A549 (cell line): ENCODE results near the gene TNFRSF13B. TPM values are rescaled to one million over a fixed set of nuclear protein-coding genes. Genes with fewer than 3 reads are reported as not detected.

Experiments used
- ATAC-seq, 2 experiments: fragments of 200-7000 bp in 1 of 2; fragments of >200 bp in 1 of 2; cut with Nextera tagmentation in 1 of 2; cut with Tn5 transposase in 1 of 2; 3 replicates each; pipeline versions ENCODE4 v1.8.0 to v1.9.1; 2018 to 2020; ENCODE audit warnings: mild to moderate bottlenecking in 1 of 2, moderate library complexity in 1 of 2
- CTCF ChIA-PET: fragments of 300-600 bp; sonication (Branson Sonifier 250); formaldehyde crosslinking; extraction: SDS; loops from one replicate; lab custom pipeline; 2021; ENCODE audit warnings: antibody characterized with exemption, inconsistent platforms; lab: Yijun Ruan, JAX
- POLR2A ChIA-PET: fragments of 350-600 bp; formaldehyde crosslinking; extraction: SDS; loops from one replicate; lab custom pipeline; 2021; ENCODE audit warnings: antibody characterized with exemption, inconsistent platforms; lab: Yijun Ruan, JAX
- DNase-seq, 2 experiments: peaks; one replicate each; pipeline versions ENCODE4 v3.0.0 to v3.0.0-alpha.2; 2011 to 2016; ENCODE audit warnings: low read depth in 1 of 2, low spot score in 1 of 2
- FAIRE-seq: peaks from 2 replicates; lab custom pipeline; 2011; peaks lifted over from hg19 to GRCh38; lab: Jason Lieb, UNC
- H3K27ac ChIP-seq, 2 experiments: fragments of >200 bp; sonication (Bioruptor Twin); formaldehyde crosslinking; 3 replicates each; pipeline ENCODE4 v1.5.1; 2016 to 2017
- H3K4me1 ChIP-seq: fragments of >200 bp; sonication (Bioruptor Twin); formaldehyde crosslinking; 3 replicates; pipeline ENCODE4 v1.6.1; 2016
- H3K4me2 ChIP-seq: fragments of >200 bp; sonication (Bioruptor Twin); formaldehyde crosslinking; 3 replicates; pipeline ENCODE4 v1.6.1; 2016
- H3K4me3 ChIP-seq: fragments of >200 bp; sonication (Bioruptor Twin); formaldehyde crosslinking; 3 replicates; pipeline ENCODE4 v1.5.1; 2016
- H3K9me3 ChIP-seq: fragments of >200 bp; sonication (Bioruptor Twin); formaldehyde crosslinking; 3 replicates; pipeline ENCODE4 v1.6.1; 2016
- BHLHE40 ChIP-seq: IDR thresholded peaks from 2 replicates; pipeline ENCODE4 v1.6.1; 2012; ENCODE audit warnings: low read depth, low read length, inconsistent platforms
- CBX2 ChIP-seq: fragments of 200-600 bp; sonication (generic); IDR thresholded peaks from 2 replicates; pipeline ENCODE4 v1.6.1; 2016; ENCODE audit warnings: low read depth, mild to moderate bottlenecking, borderline replicate concordance
- CBX8 ChIP-seq: fragments of 200-600 bp; sonication (generic); IDR thresholded peaks from 2 replicates; pipeline ENCODE4 v1.6.1; 2016
- CEBPB ChIP-seq, 2 experiments: fragments of >200 bp in 1 of 2; sonication (Bioruptor Twin) in 1 of 2; formaldehyde crosslinking in 1 of 2; IDR thresholded peaks; 2 replicates each; pipeline ENCODE4 v1.6.1; 2012 to 2016
- CHD2 ChIP-seq: fragments of 150-350 bp; IDR thresholded peaks from 2 replicates; pipeline ENCODE4 v1.6.1; 2014; ENCODE audit warnings: low read length; ENCODE audit not compliant: partially characterized antibody
- E2F6 ChIP-seq: IDR thresholded peaks from 2 replicates; pipeline ENCODE4 v1.6.1; 2012; ENCODE audit warnings: low read depth, borderline replicate concordance
- EHMT2 ChIP-seq: fragments of 200-600 bp; sonication (generic); IDR thresholded peaks from 2 replicates; pipeline ENCODE4 v1.6.1; 2016; ENCODE audit warnings: antibody characterized with exemption, low read depth, mild to moderate bottlenecking, moderate library complexity
- ESRRA ChIP-seq: fragments of 150-350 bp; IDR thresholded peaks from 2 replicates; pipeline ENCODE4 v1.6.1; 2014; ENCODE audit warnings: mild to moderate bottlenecking, low read length, borderline replicate concordance
- FOSL2 ChIP-seq, 2 experiments: fragments of 450-650 bp in 1 of 2; fragments of >200 bp in 1 of 2; sonication (Bioruptor Twin) in 1 of 2; formaldehyde crosslinking; IDR thresholded peaks; 2 replicates each; pipeline versions ENCODE4 v1.5.0 to v1.6.1; 2016 to 2020; ENCODE audit warnings: mild to moderate bottlenecking in 1 of 2, moderate library complexity in 1 of 2
- FOXS1 ChIP-seq: fragments of 250-450 bp; sonication (Bioruptor Pico); IDR thresholded peaks from 2 replicates; pipeline ENCODE4 v1.5.0; 2020; ENCODE audit warnings: mild to moderate bottlenecking, moderate library complexity
- HES2 ChIP-seq: fragments of >200 bp; sonication (Bioruptor Twin); formaldehyde crosslinking; IDR thresholded peaks from 2 replicates; pipeline ENCODE4 v1.6.1; 2016
- HOXA7 ChIP-seq: fragments of 250-450 bp; sonication (Bioruptor Pico); IDR thresholded peaks from 2 replicates; pipeline ENCODE4 v1.5.0; 2020; ENCODE audit warnings: mild to moderate bottlenecking, moderate library complexity
- HOXB13 ChIP-seq: fragments of 250-450 bp; sonication (Bioruptor Pico); IDR thresholded peaks from 2 replicates; pipeline ENCODE4 v1.5.0; 2020; ENCODE audit warnings: low read depth, mild to moderate bottlenecking, moderate library complexity
- HOXB5 ChIP-seq: fragments of 250-450 bp; sonication (Bioruptor Pico); IDR thresholded peaks from 2 replicates; pipeline ENCODE4 v1.5.0; 2020; ENCODE audit warnings: mild to moderate bottlenecking, moderate library complexity
- JUN ChIP-seq, 2 experiments: fragments of >200 bp; sonication (Bioruptor Twin); formaldehyde crosslinking; IDR thresholded peaks; 2 replicates in 1 of 2; 3 replicates in 1 of 2; pipeline ENCODE4 v1.6.1; 2016 to 2017
- JUNB ChIP-seq: fragments of >200 bp; sonication (Bioruptor Twin); formaldehyde crosslinking; IDR thresholded peaks from 2 replicates; pipeline ENCODE4 v1.6.1; 2016
- MAZ ChIP-seq: fragments of 150-350 bp; IDR thresholded peaks from 2 replicates; pipeline ENCODE4 v1.6.1; 2014; ENCODE audit warnings: antibody characterized with exemption, low read depth, low read length, borderline replicate concordance
- NR3C1 ChIP-seq: fragments of >200 bp; sonication (Bioruptor Twin); formaldehyde crosslinking; IDR thresholded peaks from 3 replicates; pipeline ENCODE4 v1.6.1; 2017
- PBX3 ChIP-seq: IDR thresholded peaks from 2 replicates; pipeline ENCODE4 v1.6.1; 2012
- POLR2A ChIP-seq: IDR thresholded peaks from 2 replicates; pipeline ENCODE4 v1.6.1; 2012; ENCODE audit warnings: mild to moderate bottlenecking, low read length
- POLR2AphosphoS2 ChIP-seq: conservative IDR thresholded peaks from 2 replicates; pipeline ENCODE4 v1.6.1; 2012; ENCODE audit warnings: low read length, improper control_type of control experiment, inconsistent platforms
- RAD21 ChIP-seq, 2 experiments: fragments of >200 bp in 1 of 2; sonication (Bioruptor Twin) in 1 of 2; formaldehyde crosslinking in 1 of 2; IDR thresholded peaks in 1 of 2; conservative IDR thresholded peaks in 1 of 2; 2 replicates in 1 of 2; 3 replicates in 1 of 2; pipeline ENCODE4 v1.6.1; 2012 to 2018; ENCODE audit warnings: inconsistent platforms in 1 of 2
- RARB ChIP-seq: fragments of 250-450 bp; sonication (Bioruptor Pico); IDR thresholded peaks from 2 replicates; pipeline ENCODE4 v1.8.0; 2021; ENCODE audit warnings: mild to moderate bottlenecking, moderate library complexity
- RCOR1 ChIP-seq: fragments of 150-350 bp; IDR thresholded peaks from 2 replicates; pipeline ENCODE4 v1.6.1; 2014; ENCODE audit warnings: antibody characterized with exemption, low read length, low read depth
- SREBF2 ChIP-seq: fragments of 450-650 bp; IDR thresholded peaks from 2 replicates; pipeline ENCODE4 v1.6.1; 2014; ENCODE audit warnings: mild to moderate bottlenecking, moderate library complexity
- TFCP2L1 ChIP-seq: fragments of 250-450 bp; sonication (Bioruptor Pico); IDR thresholded peaks from 2 replicates; pipeline ENCODE4 v1.5.0; 2021; ENCODE audit warnings: mild to moderate bottlenecking
- ZC3H11A ChIP-seq: fragments of 450-650 bp; IDR thresholded peaks from 2 replicates; pipeline ENCODE4 v1.6.1; 2014; ENCODE audit warnings: antibody characterized with exemption, mild to moderate bottlenecking
- ZNF302 ChIP-seq: fragments of 250-450 bp; sonication (Bioruptor Pico); IDR thresholded peaks from 2 replicates; pipeline ENCODE4 v1.9.0; 2021; ENCODE audit warnings: inconsistent platforms, mild to moderate bottlenecking, moderate library complexity
- ZSCAN20 ChIP-seq: fragments of 250-450 bp; sonication (Bioruptor Pico); IDR thresholded peaks from 2 replicates; pipeline ENCODE4 v1.8.0; 2022; ENCODE audit warnings: mild to moderate bottlenecking, moderate library complexity
- WGBS: methylation state at CpG from one replicate; pipeline ENCODE4 v1.1.6; 2017; ENCODE audit errors: missing lambda C conversion rate; 5-methylcytosine and 5-hydroxymethylcytosine counted together
- polyA plus RNA-seq, 4 experiments: library from polyadenylated mRNA; depleted of rRNA in 3 of 4; stranded (reverse); fragments of >200 nt; fragmentation: RNase III in 1 of 4; extraction: RNeasy Plus Mini Kit Qiagen cat#74134 plus additional on column Dnase treatment in 1 of 4; gene quantifications; 2 replicates in 3 of 4; 3 replicates in 1 of 4; pipeline ENCODE4 v1.2.3, GENCODE V29; 2011 to 2017

Gene TNFRSF13B
- polyA plus RNA-seq, 2 of the 4 experiments (the other 2 are of a cell fraction) = not detected

GRCh38 chr17:16910341-16910740 lies 61.6 kb downstream of the TNFRSF13B start:
- no peak for ATAC-seq
- 76% methylated on average over 8 of the region's 8 CpGs for WGBS
- TF ChIP-seq POLR2A = no peak
- TF ChIP-seq HOXB13 (CRISPR knock-in tag) = no peak
- Histone ChIP-seq H3K4me1 (no peaks in the 10 kb centered on the region), H3K4me2 (no peak overlapping the region), H3K9me3 (no peaks in the 10 kb centered on the region), H3K27ac (no peak overlapping the region), H3K4me3 (no peak overlapping the region)
- FAIRE-seq = no peak
- ChIA-PET CTCF (no interaction called here), POLR2A (no interaction called here)
- DNase-seq = no peak

GRCh38 chr17:16909472-16910246 lies 62.3 kb downstream of the TNFRSF13B start:
- ChIA-PET CTCF (interaction anchor here (1.5 kb wide), 1 partner anchor 82 kb away, joined by 4 read pairs; no protein-coding TSS in a partner anchor), POLR2A (no interaction called here)
- H3K27ac ChIP-seq = no peak overlapping the region
- no peak for FAIRE-seq
- H3K9me3 ChIP-seq = no peaks in the 10 kb centered on the region
- 66% methylated on average over 12 of the region's 13 CpGs for WGBS
- H3K4me3 ChIP-seq = no peak overlapping the region
- TF ChIP-seq RARB (CRISPR knock-in tag) = no peak
- TF ChIP-seq SREBF2 = no peak
- TF ChIP-seq RAD21 (conservative IDR thresholded peaks at IDR 0.05 in 1 of 2, IDR thresholded peaks at IDR 0.05 in 1 of 2) = no peak
- TF ChIP-seq CHD2 = no peak
- TF ChIP-seq ZC3H11A = no peak
- TF ChIP-seq MAZ = no peak
- TF ChIP-seq JUNB = no peak
- no peak for TF ChIP-seq CBX2
- TF ChIP-seq PBX3 = no peak
- no peak for TF ChIP-seq HOXA7 (CRISPR knock-in tag)
- TF ChIP-seq E2F6 = no peak
- TF ChIP-seq POLR2AphosphoS2 = no peak
- TF ChIP-seq HES2 = no peak
- no peak for TF ChIP-seq TFCP2L1
- no peak for TF ChIP-seq FOXS1
- no peak for TF ChIP-seq BHLHE40
- no peak for TF ChIP-seq NR3C1
- TF ChIP-seq, all 56 proteins: peak for 0
- Histone ChIP-seq H3K4me1 (no peaks in the 10 kb centered on the region), H3K4me2 (no peak overlapping the region)
- DNase-seq (no peak), ATAC-seq (peak in 1 of 2 experiments; percentile 33; a peak in 2 of 6 replicates)

- DNase-seq = no peak
- no peak overlapping the region for H3K27ac ChIP-seq
Observed at GRCh38 chr17:16908273-16908672, 63.6 kb downstream of the TNFRSF13B start.

More at GRCh38 chr17:16908273-16908672, 63.6 kb downstream of the TNFRSF13B start:
- Histone ChIP-seq H3K4me1 (no peaks in the 10 kb centered on the region), H3K9me3 (no peaks in the 10 kb centered on the region), H3K4me2 (no peak overlapping the region), H3K4me3 (no peak overlapping the region)
- ChIA-PET CTCF (interaction anchor here (0.6 to 1.5 kb wide), 5 partner anchors 30 to 353 kb away, joined by 3 to 4 read pairs (median 3); no protein-coding TSS in a partner anchor), POLR2A (no interaction called here)
- WGBS = 65% methylated on average over 3 of the region's 3 CpGs
- TF ChIP-seq JUNB = no peak
- no peak for TF ChIP-seq POLR2A
- TF ChIP-seq ESRRA = no peak
- TF ChIP-seq ZNF302 (CRISPR knock-in tag) = no peak
- TF ChIP-seq JUN (IDR thresholded peaks at IDR 0.05) = no peak
- no peak for TF ChIP-seq ZSCAN20 (CRISPR knock-in tag)
- TF ChIP-seq EHMT2 = no peak
- no peak for TF ChIP-seq CBX8
- no peak for TF ChIP-seq BHLHE40
- no peak for TF ChIP-seq HOXB5 (CRISPR knock-in tag)
- TF ChIP-seq FOSL2 (IDR thresholded peaks at IDR 0.05) = no peak
- TF ChIP-seq FOSL2 (CRISPR knock-in tag; IDR thresholded peaks at IDR 0.05) = no peak
- no peak for TF ChIP-seq RCOR1
- TF ChIP-seq CEBPB (IDR thresholded peaks at IDR 0.05) = no peak
- TF ChIP-seq MAZ = no peak
- no peak for ATAC-seq
- no peak for FAIRE-seq
